GM11168 (cell line): ENCODE measurements around the gene MRPS12.
"Not testable (repeated sequence)": the region's sequence is repeated elsewhere in the genome, so short reads cannot be mapped to it uniquely, and the experiment has no call there.

Experiments used
- in situ Hi-C: fragments of 300-500 bp; cut with MboI; formaldehyde crosslinking; loops from one replicate; pipeline ENCODE4 v1.12.0; 2022; ENCODE audit warnings: low sequenced_read_pairs; ENCODE audit not compliant: unreplicated experiment

The MRPS12 gene

DNA sequence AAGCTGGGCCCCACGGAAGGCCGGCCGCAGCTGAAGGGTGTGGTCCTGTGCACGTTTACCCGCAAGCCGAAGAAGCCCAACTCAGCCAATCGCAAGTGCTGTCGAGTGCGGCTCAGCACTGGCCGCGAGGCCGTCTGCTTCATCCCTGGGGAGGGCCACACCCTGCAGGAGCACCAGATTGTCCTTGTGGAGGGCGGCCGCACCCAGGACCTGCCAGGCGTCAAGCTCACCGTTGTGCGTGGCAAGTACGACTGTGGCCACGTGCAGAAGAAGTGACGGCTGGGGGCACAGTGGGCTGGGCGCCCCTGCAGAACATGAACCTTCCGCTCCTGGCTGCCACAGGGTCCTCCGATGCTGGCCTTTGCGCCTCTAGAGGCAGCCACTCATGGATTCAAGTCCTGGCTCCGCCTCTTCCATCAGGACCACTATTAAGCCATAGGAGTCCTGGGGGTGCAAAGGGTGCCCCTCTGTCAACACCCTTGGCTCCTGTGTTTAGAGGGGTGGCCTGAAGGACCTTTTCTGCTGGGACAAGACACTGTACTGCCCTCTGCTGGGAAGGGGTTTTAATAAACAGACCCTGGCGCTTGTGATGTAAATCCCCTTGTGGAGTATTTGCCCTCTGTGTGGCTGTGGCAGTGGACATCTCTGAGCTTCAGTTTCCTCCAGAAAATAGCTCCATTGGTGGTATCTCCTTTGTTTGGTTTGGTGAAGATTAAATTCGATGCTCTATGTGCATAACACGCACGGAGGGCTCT is 1.9 kb downstream of the MRPS12 start:
- in situ Hi-C loops = no loop called here

DNA sequence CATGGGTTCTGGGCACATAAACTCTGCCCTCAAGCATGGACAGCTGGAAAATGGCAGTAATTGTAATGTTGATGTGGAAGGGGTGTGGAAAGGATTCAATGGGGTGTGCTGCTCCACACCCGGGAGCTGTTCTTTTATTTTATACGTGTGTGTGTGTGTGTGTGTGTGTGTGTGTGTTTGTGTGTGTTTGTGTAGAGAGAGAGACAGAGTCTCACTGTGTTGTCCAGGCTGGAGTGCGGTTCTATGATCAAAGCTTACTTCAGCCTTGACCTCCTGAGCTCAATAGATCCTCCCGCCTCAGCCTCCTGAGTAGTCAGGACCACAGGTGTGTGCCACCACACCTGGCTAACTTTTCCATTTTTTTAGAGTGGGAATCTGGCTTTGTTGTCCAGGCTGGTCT is 2.8 kb downstream of the MRPS12 start:
- in situ Hi-C loops = no loop called here

DNA sequence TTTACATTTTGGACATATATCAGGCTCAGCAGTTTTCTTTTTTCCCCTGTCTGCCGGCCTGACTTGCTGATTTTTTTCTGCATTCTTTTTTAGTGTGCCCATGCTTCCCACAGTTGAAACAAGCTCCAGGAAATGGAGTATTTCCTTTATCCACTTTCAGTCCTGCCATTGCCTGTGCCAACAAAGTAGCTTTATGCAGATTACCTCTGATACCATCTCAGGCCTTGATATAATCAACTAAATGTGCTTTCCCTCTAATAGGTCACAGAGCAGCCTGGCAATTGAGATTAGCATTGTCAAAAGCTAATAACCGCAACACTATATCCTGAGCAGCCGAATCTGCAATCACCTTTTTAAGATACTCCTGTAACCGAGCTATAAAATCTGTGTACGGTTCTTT is 9.2 kb downstream of the MRPS12 start:
- in situ Hi-C loops = no loop called here

DNA sequence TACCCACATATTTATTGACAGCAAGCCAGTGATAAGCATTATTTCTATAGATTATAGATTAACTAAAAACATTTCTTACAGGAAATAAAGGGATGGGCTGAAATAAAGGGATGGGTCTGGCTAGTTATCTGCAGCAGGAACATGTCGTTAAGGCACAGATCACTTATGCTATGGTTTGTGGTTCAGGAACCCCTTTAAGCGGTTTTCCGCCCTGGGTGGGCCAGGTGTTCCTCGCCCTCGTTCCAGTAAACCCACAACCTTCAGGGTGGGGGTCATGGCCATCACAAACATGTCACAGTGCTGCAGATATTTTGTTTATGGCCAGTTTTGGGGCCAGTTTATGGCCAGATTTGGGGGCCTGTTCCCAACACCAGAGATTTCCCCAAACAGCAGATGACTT is 10.7 kb downstream of the MRPS12 start:
- in situ Hi-C loops = not testable (repeated sequence)

DNA sequence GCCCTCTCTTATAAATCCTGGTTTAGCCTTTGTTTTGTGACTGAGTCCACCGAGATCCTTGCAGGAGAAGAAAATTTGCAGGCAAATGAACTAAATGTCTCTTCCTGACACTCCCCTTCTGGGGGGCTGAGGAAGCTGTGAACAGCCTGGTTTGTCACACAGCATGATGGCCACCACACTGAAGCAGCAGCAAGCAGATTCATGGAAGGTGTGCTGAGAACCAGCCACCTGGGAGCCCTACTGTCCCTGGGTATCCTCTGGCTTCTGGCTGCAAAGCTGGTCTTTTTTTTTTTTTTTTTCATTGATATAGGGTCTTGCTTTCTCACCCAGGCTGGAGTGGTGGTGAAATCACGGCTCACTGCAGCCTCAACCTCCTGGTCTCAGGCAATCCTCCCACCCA is 11.2 kb downstream of the MRPS12 start:
- in situ Hi-C loops = no loop called here

DNA sequence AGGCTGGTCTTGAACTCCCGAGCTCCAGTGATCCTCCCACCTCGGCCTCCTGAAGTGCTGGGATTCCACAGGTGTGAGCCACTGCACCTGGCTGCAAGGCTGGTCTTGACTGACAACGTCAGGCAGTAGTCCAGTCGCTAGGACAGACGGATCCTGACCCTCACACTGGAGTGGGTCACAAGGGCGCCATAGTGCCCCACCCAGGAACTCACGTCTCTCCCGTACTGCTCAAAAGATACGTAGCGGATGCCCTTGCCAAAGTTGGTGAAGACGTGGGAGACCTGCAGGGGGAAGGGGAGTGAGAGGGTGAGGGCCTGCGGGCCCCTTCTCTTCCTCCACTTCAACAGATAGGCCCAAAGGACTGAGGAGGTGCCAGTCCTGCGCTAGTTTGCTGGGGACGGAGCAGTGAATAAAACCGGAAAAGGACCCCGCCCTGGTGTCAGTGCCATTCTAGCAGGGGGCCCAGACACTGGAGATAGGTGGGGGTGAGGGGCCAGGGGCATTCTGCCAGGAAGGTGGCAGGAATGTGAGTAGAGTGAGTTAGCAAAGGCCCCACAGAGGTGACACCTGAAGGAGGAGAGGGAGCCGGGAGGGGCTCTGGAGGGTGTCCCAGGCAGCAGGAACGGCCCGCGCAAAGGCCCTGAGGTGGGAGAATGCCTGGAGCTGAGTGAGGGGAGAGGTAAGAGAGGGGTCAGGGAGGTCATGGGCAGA is 11.9 kb downstream of the MRPS12 start:
- in situ Hi-C loops = no loop called here

DNA sequence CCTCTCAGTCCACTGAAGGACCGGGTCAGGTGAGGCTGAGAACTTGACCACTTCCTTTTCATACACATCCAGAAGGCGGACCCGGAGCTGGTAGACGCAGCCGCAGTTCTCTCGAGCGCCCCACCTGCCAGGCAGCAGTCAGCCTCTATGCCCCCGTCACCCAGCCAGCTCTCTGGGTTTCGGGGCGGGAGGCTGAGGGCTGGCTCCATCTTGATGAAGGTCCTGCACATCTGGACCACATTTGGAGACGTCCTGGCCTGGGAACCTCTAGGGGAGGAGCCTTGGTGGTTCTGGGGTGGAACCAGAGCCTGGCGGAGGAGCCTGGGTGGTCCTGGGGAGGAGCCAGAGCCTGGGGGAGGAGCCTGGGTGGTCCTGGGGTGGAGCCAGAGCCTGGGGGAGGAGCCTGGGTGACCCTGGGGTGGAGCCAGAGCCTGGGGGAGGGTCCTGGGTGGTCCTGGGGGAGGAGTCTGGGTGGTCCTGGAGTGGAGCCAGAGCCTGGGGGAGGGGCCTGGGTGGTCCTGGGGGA is 14.3 kb downstream of the MRPS12 start:
- in situ Hi-C loops = no loop called here

DNA sequence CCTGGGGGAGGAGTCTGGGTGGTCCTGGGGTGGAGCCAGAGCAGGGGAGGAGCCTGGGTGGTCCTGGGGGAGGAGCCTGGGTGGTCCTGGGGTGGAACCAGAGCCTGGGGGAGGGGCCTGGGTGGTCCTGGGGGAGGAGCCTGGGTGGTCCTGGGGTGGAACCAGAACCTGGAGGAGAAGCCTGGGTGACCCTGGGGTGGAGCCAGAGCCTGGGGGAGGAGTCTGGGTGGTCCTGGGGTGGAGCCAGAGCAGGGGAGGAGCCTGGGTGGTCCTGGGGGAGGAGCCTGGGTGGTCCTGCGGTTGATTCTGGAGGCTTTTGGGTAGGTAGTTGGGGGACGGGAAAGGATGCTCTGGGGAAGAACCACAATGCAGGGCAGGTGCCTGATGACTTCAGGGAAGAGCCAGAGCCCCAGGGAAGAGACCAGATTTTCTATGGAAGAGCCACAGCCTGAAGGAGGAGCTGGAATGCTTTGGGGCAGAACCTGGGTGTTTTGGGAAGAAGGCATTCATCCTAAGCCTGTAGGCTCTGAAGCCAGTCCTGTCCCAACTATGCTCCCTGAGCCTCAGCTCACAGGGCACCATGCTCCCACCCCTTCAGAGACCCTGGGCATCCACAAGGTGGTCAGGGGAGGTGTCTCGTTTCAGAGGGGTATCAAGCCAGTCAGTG is 15.0 kb downstream of the MRPS12 start:
- in situ Hi-C loops = no loop called here

DNA sequence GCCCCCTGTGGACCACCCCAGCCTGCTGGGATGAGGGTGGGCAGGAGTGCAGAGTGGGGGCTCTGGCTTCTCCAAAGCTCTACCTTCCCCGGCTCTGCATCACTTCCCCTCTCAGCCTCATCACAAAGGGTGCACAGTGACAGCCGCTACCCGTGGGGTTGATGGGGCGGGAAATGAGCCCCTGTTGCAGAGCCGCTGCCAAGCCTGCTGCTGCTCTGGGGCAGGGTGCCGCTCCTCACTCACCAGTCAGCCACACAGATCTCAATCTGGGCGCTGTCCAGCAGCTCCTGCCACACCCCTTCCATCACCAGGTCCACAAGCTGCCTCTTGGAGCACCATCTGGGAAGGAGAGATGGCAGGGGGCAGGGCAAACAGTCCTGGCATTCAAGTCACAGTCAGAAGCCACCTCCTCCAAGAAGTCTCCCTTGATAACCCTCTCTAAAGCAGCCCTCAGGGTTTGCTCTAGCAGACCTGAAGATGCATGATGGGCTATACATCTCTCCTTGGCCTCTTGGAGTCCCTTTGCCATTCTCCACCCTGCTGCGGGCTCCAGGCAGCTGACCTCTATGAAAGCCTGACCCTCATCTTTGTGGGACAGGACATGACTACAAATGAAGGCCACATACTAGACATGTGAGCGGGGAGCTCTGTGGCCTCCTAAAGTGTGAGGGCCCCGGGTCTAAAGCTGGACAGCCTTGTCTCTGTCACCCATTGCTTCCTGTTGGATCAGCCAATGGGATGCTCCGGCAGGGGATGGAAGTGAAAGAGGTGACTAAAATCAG is 15.7 kb downstream of the MRPS12 start:
- in situ Hi-C loops = no loop called here

DNA sequence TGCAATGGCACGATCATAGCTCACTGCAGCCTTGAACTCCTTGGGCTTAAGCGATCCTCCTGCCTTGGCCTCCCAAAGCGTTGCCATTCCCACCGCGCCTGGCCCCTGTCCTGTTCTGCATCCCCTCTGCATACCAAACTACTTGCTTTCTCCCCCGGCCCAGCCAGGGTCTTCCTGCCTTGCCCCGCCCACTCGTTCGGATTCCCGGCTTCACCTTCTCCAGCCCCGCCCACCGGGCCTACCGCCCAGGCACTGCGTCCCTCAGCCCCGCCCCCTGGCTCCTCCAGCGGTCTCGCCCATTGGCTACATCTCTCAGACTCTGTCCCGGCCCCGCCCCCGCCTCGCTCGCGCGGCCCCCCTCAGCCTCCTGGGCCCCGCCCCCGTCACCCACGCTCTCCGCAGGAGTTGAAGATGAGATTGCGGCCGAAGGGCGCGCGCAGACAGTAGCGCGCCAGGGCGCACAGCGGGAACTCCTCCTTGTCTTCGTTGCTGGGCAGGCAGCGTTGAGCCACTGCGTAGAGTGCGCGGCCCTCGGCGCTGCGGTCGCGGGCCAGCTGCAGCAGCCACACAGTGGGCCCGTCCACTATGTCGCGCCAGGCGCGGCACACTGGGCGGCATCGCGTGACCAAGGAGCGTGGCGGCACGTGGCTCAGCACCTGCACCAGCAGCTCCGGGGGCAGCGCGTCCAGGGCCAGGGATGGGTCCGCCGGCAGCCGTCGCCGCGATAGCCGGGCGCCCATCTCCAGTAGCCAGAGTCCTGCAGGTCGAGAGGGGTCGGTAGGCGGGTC is 19.0 kb downstream of the MRPS12 start:
- in situ Hi-C loops = loop anchor here (10.0 kb wide), 1 partner anchor 385 kb away; the partner anchor contains the start of gene GMFG

DNA sequence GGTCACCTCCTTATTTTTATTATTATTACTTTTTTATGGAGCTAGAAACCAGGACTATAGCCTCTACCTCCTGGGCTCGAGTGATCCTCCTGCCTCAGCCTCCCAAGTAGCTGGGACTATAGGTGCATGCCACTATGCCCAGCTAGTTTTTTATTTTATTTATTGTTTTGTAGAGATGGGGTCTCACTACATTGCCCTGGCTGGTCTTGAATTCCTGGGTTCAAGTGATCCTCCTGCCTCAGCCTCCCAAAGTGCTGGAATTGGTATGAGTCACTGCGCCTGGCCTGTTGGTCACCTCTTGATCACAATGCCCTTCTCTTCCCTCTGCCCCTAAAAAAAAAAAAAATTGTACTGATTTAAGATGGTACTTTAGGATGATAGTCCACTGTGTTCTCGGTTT is 20.4 kb downstream of the MRPS12 start:
- in situ Hi-C loops = loop anchor here (10.0 kb wide), 1 partner anchor 384 kb away; the partner anchor contains the start of gene GMFG

DNA sequence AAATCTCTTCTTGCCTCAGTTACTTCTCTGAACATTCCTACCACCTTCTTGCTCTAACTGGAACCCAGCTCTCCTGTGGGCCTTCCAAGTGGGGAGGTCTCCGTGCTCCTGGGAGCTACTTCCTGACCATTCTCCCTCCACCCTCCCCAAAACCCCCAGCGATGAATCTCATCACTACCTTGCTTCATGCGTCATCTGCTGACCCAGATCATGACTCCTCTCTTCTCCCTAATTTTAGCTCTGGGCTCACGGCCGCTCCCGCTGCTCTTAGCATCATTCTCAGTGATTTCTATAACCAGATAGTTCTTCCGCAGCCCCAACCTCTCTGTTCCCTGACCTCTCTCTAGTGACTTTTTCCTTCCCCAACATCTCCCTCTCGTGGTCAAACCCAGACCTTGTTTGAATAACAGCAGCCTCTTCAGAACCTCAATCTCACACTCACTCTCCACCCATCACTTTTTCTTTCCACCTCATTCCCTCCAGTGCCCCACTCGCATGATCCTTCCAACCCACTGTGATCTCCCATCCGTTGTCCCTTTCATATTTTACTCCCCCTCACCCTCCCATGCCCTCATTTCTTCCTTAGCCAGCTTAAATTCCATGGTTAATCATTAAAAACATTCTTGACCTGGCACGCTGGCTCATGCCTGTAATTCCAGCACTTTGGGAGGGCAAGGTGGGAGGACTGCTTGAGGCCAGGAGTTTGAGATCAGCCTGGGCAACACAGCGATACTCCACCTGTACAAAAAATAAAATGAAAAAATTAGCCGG is 21.8 kb downstream of the MRPS12 start:
- in situ Hi-C loops = loop anchor here (10.0 kb wide), 1 partner anchor 382 kb away; the partner anchor contains the start of gene GMFG

DNA sequence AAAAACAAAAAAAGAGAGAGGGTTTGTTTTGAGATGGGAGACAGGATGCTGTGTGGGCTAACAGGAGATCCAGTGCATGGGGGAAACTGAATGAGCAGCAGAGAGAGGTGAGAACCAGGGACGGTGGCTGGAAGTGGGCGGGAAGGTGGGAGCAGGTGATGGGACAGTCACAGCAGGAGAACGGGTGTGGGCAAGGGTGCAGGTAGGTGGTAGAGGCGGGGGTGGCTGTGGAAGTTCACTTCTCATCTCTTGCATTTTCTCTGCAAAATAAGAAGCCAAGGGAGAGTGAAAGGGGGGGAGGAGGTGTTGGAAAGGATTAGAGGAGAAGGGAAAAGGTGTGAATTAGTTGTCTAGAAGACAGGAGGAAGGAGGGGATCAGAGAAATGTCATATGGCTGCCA is 22.9 kb downstream of the MRPS12 start:
- in situ Hi-C loops = loop anchor here (10.0 kb wide), 1 partner anchor 381 kb away; the partner anchor contains the start of gene GMFG

DNA sequence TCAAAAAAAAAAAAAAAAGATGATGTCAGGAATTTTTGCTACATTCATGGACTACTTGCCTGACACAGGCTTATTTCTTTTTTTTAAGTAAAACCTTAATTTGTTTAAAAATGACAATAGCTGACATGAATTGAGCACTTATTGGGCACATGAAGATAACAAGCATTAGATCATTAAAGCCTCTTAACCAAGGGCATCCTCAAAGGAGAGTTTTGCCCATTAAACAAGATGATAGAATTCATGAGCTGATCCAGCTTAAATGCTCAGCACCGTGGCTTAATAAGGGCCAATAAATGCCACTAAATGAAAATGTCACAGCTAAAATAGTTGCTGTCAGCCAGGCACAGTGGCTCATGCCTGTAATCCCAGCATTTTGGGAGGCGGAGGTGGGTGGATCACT is 25.5 kb downstream of the MRPS12 start:
- in situ Hi-C loops = loop anchor here (10.0 kb wide), 1 partner anchor 379 kb away; the partner anchor contains the start of gene GMFG

DNA sequence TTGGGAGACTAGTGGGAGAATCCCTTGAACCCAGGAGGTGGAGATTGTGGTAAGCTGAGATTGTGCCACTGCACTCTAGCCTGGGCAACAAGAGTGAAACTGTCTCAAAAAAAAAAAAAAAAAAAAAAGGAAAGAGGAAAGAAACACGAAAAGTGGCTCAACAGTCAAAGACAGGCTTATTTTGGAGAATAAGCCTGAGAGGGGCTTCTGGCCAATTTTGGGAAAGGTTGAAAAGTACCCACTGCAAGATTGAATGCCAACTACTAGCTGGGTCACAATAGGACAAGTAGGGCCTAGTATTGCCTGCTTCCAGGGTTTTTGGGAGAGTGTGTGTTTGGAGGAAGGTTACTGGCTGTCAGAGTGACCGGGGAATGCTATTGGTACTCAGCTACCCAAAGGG is 27.6 kb downstream of the MRPS12 start:
- in situ Hi-C loops = loop anchor here (10.0 kb wide), 1 partner anchor 376 kb away; the partner anchor contains the start of gene GMFG

DNA sequence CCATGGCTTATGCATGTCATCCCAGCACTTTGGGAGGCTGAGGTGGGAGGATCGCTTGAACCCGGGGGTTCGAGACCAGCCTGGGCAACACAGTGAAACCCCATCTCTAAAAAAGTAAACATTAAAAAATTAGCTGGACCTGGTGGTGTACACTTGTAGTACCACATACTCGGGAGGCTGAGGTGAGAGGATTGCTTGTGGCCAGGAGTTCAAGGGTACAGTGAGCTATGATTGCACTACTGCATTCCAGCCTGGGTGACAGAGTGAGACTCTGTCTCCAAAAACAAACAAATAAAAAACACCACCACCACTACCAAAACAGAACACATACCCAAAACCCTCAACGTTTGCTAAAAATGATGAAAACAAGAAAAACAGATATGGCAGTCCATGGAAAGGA is 28.9 kb downstream of the MRPS12 start:
- in situ Hi-C loops = loop anchor here (10.0 kb wide), 1 partner anchor 375 kb away; the partner anchor contains the start of gene GMFG

DNA sequence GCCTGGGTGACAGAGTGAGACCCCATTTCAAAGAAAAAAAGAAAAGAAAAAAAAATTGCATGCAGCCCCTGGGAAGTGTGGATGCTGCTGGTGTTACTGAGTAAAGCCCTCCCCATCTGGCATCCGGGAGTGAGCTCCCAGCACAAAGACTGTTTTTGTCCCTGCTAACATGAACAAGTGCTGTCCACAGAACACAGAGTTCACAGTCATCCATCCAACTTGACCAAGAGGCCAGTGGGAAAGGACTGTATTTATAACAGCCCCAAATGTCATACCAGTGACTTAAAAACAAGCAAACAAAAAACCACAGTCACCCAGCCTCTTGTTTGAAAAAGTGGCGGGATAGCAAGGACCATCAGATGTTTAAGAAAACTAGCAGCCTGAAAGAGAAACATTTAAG is 34.0 kb downstream of the MRPS12 start:
- in situ Hi-C loops = no loop called here

DNA sequence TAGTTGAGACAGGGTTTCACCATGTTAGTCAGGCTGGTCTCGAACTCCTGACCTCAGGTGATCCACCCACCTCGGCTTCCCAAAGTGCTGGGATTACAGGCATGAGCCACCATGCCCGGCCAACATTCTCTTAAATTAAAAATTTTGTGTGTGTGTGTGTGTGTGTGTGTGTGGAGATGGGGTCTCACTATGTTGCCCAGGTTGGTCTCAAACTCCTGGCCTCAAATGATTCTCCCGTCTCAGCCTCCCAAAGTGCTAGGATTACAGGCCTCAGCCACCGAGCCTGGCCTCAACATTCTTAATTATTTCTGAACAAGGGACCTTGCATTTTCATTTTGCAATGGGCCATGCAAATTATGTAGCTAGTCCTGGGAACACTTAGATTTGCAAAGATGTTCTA is 35.4 kb downstream of the MRPS12 start:
- in situ Hi-C loops = not testable (repeated sequence)
